GM18870 (cell line): ENCODE data around the gene UBE2A.

Experiments
- ATAC-seq: cut with Tn5 transposase; IDR thresholded peaks from one replicate; pipeline ENCODE4 v1.9.1; 2021; ENCODE audit warnings: moderate library complexity; ENCODE audit not compliant: unreplicated experiment

Gene UBE2A

DNA sequence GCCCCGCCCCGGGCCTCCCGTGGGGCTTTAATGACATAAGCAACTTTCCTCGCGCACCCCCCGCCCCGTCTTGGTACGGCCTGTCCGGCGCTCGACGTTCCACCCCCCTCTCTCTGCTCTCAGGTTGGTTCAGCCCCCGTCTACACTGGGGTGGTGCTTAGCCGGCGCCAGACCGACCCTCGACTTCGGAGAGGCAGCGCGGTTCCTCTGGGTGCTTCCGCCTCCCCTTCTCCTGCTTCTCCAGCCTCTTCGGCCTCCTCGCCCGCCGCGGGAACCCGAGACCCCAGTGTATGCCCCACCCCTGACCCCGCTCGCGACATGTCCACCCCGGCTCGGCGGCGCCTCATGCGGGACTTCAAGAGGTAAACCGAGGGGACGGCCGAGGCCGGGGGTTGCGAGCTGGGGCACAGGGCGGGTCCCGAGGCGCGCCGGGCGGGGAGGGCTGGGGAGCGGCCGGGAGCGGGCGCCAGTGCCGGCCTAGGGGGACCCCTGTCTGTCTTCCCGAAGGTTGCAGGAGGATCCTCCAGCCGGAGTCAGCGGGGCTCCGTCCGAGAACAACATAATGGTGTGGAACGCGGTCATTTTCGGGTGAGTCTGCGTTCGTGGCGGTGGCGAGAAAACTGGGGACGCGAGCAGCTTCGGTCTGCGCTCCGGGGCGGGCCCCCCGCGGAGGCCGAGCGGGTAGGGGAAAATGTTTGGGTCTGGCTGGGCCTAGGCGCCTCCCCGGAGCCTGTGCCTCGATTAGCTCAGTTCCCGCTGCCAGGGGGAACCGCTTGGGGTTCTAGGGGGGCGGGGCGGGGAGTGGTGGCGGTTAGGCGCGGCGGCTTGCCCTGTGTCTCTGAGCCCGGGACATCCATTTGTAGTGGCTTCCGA, at the start of gene UBE2A:
TSS of gene UBE2A (plus strand) at position 170 of the 873 bp plus-strand sequence. CDS start at position 319, 149 bp downstream.
- ATAC-seq, result peak; percentile 46

DNA sequence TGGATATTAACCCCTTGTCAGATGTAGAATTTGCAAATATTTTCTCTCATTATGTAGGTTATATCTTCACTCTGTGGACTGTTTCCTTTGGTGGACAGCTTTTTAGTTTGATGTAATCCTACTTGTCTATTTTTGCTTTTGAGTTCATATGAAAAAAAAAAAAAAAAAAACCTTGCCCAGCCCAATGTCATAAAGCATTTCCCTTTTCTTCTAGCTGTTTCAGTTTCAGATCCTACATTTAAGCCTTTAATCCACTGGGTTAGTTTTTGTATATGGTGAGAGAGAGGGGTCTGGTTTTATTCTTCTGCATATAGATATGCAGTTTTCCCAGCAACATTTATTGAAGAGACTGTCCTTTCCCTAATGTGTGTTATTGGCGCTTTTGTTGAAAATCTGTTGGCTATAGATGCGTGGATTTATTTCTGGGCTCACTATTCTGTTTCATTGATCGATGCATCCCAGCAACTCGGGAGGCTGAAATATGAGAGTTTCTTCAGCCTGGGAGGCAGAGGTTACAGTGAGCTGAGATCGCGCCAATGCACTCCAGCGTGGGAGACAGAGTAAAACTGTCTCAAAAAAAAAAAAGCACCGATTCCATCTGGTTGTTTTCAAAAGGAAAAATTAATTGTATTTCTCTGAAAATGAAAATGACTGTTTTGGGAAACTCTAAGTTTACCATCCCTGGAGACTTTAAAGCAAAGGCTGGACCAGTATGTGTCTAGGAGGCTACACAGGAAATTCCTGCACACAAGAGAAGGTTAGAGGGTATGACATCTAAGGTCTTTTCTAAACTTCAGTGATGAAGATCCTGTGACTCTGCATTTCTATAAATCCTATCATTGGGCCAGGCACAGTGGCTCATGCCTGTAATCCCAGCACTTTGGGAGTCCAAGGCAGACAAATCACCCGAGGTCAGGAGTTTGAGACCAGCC, 44.8 kb upstream of the UBE2A start:
- no peak for ATAC-seq

DNA sequence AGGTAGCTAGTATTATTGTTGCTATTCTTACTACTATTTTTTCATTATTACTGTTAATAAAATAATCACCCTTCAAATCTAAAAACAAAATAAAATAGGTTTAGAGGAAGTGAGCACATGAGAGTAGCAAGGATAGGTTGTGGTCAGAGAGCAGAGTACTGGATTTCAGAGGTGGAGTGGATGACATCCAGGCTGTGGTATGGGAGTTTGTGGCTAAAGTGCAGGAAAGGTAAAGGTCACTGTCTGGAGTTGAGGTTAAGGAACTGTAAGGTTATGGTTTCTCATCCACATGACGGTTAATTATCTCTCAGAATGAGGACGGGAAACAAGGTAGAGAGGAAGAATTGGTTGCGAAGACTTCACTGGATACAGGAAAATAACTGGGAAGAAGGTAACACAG, 36.9 kb upstream of the UBE2A start:
- no peak for ATAC-seq

DNA sequence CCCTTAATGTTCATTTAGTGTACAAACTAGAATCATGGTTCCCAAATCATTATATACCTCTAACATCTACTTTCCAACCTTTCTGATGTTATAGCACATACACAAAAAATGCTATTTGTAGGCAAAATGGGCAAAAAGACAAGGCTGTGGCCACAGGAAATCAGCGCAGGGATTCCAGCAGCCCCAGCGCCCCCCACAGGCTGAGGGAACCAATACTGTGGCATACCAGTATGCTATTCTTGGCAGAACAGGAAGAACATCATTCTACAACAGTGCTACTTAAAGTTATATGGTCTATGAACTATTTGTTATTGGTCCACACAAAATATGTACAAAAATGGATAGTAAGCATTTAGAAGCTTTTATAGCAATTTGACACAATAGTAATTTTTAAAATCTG, 34.5 kb upstream of the UBE2A start:
- ATAC-seq, result no peak

DNA sequence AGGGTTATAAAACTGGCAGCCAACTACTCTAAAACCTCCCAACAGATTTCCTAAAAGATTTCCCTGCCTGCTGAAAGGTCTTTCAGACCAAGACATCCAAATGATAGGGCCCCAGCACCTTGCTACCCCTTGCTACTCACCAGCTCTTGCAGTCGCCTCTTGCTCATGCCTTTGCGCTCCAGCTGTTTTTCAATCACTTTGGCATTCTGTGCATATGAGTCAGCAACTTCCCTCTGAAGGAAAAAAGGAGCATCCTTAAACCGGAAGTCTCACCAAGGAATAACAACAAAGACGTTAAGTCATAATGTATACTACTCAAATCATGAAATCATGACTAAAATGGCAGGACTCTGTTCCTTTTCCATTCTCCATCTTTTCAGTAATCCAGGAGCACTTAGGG, 33.2 kb upstream of the UBE2A start:
- no peak for ATAC-seq

DNA sequence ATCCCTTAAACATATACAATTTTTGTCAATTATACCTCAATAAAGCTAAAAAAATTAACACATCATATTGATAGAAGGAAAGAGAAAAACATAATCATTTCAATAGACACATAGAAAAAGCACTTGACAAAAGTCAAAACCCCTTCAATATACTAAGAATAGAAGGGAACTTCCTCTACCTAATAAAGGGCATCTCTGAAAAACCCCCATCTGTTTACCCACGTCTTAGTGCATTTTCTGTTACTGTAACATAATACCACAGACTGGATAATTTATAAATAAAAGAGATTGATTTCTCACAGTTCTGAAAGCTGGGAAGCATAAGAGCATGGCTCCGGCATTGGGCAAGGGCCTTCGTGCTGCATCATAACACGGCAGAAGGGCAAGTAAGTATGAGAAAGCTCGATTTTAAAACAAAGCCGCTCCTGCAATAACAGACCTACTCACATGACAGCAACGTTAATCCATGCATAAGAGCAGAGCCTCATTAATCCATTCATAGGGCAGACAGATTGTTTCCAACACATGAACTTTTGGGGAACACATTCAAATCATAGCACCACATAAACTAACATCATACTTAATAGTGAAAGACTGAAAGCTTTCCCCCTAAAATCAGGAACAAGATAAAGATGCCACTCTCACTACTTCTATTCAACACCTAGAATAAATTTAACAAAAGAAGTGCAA, 24.9 kb upstream of the UBE2A start:
- no peak for ATAC-seq

DNA sequence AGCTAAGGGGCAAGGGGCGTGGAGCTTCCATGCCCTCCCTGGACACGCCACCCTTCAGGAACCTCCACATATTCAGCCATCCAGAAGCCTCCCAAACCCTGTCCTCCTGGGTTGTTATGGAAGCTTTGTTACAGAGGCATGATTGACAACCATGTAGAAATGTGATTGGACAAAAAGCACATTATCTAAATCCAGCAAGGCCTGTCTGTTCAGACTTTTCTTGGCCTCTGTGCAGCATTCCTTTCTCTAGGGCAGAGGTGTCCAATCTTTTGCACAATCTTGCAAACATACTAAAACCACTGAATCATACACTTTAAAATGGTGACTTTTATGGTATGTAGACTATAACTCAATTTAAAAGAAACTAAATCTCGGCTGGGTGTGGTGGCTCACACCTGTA, 21.9 kb upstream of the UBE2A start:
- no peak for ATAC-seq

DNA sequence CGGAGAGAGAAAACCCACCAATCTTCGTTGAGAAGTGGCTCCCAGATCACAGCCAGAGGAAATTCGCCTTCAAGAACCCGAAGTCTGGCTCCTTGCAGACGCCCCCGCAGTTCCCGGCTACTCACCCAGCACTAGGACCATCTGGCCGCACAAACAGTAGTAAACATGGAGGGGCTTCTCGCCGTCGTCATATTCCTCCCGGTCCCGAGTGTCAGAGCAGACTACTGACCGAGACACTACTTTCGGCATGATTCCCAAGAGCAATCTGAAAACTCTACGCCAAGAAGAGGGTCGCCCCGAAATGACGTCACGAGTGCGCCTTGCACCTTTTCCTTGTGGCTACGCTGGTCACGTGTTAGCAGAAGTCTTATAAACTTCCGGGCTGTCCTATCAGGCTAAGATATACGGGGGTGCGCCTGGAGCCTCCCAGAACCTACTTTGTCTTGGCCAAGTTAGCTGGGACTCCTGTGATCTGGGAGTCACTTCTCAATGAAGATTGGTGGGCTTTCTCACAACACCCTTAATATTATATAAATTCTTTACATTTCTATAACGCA, 9.2 kb upstream of the UBE2A start, which contains the start of gene STEEP1:
TSS of gene STEEP1 (minus strand) at position 303 of the 557 bp plus-strand sequence. CDS start at position 249, 54 bp downstream.
- ATAC-seq, result peak; percentile 87

DNA sequence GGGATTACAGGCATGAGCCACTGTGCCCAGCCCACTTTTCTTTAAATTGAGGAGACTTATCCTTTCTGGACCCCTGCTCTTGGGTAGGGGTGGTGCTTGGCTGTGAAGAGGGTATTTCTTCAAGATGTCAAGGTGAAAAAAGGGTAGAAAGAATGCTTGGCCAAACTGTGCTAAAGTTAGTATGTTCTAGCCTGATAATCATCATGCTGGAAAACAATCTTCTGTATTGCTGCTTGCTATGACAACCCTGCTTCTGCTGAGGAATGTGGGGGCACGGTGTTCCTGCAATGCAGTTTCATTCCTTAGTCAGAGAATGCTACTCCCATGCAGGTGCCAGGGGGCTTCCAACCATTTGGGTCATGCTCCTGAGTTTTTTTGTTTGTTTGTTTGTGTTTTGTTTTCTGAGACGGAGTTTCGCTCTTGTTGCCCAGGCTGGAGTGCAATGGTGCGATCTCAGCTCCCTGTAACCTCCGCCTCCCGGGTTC, 4.0 kb upstream of the UBE2A start:
- no peak for ATAC-seq

DNA sequence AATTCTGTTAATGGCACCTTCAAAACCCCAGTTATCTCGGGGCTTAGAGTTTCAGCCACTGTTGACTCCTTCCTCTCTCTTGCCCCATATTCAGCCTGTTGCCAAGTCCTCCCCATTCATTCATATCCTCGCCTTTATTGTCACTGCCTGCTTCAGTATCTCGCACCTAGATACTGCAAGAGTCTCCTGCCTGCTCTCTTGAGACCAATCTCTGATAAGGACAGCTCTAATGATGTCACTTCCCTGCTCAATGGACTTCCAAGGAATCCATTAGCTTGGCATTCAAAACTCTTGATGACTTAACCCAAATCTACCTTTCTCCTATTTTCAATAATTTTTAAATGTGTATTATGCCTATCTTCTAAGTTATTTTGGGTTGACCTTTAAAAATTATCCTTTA, 1.1 kb upstream of the UBE2A start:
- no peak for ATAC-seq

DNA sequence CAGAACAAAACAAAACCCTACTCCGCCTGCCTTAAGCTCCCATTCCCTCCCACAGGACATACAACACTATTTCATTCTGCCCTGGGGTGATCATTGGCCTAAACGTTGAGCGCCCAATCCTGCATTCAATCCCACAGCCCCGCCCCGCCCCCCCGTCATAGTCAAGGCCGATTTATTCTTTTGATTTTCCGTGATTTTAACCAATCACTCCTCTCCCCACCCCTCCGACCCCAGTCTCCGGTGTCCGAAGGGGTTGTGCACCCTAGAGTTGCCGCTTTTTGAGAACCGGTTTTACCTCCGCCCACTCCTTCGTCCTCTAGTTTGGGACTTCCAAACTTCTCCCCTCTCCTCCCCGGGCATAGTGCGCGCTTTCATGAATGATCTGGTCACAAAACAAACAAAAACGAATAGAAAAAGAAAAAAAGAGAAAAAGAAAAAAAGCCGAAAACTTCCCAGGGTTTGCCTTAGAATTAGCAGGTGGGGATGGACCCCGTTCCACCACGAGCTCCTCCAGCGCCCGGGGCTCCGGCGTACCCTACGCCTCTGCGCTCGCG, 446 bp upstream of the UBE2A start:
- no peak for ATAC-seq

DNA sequence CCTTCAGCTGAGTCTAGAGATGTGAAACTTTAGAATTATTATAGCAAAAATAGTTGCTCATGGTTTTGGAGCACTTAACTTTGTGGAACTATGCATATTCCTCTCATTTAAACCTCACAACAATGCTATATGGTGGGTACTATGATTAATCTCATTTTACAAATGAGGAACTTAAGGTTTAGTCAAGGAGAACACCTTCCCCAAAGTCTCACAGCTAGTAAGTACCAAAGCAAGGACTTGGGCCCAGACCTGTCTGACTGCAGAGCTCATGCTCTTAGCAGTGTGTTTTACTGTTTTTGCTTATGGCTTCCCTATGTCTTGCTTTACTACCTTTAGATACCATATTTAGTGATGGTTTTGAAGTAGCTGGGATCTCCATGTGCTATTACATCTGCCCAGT, 5.1 kb downstream of the UBE2A start:
- ATAC-seq, result no peak

DNA sequence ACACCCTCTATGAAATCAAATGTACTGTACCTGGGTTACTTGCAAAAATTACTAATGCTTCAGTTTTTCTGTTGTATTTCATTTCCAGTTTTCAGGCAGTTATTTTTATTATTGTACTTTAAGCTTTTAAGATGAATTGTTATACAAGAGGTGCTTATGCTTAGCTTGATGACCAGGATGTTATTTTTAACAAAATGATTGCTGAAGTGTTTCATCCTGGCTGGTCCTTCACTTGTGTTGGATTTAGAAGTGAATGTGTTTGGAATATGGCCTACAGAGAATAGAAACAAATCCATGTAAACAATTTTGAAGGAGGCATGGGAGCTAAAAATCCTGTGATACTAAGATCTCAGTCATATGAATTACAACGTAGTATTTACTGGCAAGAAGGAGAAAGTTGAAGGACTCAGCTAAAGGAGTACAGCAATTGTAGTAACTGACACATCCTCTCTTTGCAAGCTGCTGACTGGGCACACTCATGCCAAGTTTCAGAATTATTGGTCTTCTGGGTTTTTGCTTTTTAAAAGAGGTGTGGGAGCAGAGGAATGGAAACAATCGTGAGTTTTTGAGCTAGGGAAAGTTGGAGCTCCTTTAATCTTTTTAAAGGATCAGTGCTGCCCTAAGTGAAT, 9.2 kb downstream of the UBE2A start:
- no peak for ATAC-seq

DNA sequence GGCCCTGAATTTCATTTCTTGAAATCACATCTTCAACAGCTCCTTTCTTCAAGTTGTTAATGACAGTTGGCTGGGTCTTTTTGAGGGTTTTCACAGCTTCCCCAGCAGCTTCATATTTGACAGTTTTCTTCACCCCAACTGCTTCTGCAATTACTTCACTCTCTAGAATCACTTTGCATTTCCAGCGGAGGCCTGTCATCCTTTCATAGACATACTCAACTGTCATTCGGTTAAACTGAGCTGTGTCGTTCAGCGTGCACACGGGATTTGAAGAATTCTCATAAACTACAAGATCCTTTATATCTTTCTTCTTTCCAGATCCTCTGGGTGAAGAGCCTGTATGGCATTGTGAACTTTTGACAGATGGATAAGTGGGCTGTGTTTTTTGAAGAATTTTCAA, 15.4 kb downstream of the UBE2A start:
- ATAC-seq, result no peak

DNA sequence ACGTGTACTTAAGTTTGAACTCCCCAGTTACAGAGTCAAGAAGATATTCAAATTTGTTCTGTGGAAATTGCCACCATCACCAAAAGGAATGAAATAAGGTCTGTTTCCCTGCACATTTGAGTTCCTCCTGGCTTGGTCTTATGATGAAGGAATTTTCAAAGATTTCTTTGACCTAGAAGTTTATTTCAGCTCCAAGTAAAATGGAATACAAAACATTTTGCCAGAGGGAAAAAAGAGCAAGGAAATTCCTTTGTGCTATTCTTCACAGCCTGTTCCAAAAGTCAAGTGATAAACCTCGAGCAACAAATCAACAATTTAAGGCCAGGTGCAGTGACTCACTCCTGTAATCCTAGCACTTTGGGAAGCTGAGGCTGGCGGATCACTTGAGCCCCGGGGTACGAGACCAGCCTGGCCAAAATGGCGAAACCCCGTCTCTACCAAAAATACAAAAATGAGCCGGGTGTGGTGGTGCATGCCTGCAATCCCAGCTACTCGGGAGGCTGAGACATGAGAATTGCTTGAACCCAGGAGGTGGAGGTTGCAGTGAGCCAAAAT, 28.4 kb downstream of the UBE2A start:
- no peak for ATAC-seq

DNA sequence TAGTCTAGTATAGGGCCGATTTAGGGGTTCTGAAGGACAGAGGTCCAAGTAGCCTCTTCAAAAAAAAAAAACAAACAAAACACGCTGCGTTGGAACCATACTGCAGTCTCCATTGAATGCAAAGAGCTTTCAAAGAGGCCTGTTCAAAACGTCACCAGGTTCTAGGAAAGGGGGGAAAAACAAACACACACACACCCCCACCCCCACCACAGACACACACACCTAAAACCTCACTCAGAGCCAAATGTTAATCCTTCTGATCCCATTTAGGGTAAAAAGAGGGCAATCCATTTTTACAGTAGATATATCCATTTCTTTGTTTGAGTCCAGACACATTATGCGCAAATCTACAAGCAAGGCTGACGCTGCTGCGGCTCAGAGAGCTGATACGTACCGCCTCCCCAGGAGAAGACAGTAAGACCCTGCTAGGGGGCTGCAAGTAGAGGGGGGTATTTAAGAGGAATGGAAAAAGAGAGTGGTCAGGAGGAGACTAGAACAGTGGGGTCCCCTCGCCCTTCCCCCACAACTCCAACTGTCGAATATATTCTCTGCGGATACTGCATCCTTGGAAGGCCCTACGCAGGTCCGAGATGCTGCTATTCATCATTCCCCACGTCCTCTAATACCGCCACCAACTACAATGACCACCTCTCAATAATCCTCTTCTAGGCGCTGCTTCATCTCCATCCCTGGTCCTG, 30.6 kb downstream of the UBE2A start:
- no peak for ATAC-seq

DNA sequence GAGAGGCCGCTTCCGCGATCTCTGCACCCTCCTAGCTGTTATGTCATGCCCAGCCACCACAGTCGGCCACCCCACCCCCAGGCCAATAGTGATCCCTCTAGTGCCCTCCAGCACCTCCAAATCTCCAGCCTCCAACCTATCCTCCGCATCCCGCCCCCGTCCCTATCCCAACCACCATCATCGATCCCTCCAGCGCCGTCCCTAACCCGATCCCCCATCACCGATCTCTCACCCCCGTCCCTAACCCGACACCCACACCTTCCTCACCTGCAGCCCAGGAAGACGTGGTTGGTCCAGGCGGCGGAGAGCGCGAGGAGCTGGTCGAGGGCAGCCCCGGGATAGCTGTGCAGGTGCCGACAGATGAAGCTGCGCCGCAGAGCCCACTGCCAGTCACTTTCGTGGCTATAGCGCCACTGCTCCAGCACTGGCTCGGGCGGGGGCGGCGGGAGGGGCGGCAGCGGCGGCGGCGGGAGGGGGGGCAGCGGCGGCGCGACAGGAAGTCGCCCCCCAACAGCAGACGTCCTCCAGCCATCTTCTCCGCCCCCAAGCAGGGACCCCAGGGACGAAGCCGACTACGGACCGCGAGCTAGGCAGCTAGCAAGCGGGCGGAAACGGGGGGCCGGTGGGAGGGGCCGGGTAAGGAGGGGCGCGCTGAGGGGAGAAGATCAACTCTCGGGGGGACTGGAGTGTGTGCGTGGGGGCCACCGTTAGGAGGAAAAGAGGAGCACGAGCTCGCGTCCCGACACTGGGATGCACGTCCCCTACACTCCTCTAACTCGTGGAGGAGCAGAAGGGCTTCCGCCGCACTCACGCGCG, 31.3 kb downstream of the UBE2A start:
- ATAC-seq, result peak; percentile 15
